ENCODE measurements around the gene KRTAP20-4.

Gene KRTAP20-4

DNA sequence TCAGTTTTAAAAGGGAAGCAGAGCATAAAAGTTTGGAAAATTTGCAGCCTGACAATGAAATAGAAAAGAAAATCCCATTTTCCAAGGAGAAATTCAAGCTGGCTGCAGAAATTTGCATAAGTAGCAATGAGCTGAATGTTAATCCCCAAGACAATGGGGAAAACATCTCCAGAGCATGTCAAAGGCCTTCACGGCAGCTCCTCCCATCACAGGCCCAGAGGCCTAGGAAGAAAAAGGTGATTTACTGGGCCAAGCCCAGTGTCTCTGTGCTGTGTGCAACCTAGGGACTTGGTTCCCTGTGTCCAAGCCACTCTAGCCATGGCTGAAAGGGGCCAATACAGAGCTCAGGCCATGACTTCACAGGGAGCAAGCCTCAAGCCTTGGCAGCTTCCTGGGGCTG, 48.3 kb downstream of the KRTAP20-4 start:
- no peak for DNase-seq
